ENCODE measurements around the gene IFIT3.
"Not testable (repeated sequence)": the region's sequence is repeated elsewhere in the genome, so short reads cannot be mapped to it uniquely, and the experiment has no call there.

The IFIT3 gene

GRCh38 chr10:89304446-89304845 lies 23.4 kb upstream of the IFIT3 start:
- no peak for DNase-seq

DNA sequence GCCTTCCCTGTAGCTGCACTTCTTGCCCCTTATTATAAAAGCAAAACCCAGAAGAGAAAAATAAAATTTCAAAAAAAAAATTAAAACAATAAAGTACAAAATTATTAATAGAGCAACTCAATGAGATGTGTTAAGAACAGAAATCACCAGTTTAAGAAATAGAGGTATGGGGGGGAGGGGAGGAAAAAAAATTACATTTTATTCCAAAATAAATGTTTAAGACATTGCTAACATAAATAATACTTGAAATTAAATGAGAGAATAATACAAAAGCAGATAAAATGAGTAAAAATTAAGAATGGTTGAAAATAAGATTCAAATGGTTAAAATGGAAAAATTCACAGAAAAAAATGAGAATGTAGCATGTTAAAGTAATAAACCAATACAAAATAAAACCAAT lies 22.9 kb upstream of the IFIT3 start:
- no peak for DNase-seq

DNA sequence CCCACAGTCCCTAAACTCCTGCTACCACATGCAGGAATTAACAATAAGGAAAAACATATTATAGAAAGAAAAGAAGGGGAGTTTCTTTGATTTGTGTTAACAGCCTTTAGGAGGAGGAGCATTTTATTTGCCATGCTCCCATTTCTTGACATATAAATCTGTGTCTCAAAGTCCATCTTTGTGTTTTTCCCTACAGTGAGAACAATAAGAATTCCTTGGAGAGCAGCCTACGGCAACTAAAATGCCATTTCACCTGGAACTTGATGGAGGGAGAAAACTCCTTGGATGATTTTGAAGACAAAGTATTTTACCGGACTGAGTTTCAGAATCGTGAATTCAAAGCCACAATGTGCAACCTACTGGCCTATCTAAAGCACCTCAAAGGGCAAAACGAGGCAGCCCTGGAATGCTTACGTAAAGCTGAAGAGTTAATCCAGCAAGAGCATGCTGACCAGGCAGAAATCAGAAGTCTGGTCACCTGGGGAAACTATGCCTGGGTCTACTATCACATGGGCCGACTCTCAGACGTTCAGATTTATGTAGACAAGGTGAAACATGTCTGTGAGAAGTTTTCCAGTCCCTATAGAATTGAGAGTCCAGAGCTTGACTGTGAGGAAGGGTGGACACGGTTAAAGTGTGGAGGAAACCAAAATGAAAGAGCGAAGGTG lies 21.9 kb upstream of the IFIT3 start:
- no peak for DNase-seq

- DNase-seq: no peak
These were observed 21.1 kb upstream of the IFIT3 start for GRCh38 chr10:89306434-89307268.

DNA sequence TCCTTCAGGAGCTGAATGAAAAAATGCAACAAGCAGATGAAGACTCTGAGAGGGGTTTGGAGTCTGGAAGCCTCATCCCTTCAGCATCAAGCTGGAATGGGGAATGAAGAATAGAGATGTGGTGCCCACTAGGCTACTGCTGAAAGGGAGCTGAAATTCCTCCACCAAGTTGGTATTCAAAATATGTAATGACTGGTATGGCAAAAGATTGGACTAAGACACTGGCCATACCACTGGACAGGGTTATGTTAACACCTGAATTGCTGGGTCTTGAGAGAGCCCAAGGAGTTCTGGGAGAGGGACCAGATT lies 20.6 kb upstream of the IFIT3 start:
- DNase-seq: no peak

DNA sequence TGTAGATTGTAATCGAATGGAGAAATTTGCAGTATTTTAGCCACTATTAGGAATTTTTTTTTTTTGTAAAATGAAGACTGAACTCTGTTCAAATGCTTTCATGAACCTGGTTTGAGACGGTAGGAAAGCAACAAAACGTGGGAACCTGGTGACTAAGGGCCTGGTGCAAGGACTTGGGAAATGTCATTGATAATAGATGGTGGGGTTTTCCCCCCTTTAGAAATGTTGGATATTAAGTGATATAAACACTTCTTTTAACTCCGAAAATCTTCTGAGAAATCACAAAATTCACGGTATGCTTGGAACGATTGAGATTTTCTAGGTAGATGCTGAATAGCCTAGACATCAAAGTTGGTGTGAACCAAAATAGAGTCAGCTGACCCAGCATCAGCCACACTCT lies 19.5 kb upstream of the IFIT3 start:
- DNase-seq: no peak

DNA sequence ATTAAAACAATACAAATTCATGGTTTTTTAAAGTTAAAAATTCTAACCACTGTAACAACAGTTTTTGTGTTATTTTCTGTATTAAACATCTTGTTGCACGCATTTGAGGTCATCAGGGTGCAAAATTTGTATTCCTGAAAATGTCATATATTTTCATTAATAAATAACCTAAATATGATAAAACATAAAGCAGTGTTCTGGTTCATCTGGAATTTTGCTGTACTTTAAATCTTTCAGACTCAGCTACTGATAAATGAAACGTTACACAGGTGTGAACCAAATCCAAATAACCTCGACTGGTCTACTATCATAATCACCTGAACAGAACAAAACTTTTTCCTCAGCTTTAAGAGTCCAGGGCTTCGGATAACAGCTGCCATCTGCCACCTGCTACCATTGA lies 19.1 kb upstream of the IFIT3 start:
- DNase-seq: no peak

DNA sequence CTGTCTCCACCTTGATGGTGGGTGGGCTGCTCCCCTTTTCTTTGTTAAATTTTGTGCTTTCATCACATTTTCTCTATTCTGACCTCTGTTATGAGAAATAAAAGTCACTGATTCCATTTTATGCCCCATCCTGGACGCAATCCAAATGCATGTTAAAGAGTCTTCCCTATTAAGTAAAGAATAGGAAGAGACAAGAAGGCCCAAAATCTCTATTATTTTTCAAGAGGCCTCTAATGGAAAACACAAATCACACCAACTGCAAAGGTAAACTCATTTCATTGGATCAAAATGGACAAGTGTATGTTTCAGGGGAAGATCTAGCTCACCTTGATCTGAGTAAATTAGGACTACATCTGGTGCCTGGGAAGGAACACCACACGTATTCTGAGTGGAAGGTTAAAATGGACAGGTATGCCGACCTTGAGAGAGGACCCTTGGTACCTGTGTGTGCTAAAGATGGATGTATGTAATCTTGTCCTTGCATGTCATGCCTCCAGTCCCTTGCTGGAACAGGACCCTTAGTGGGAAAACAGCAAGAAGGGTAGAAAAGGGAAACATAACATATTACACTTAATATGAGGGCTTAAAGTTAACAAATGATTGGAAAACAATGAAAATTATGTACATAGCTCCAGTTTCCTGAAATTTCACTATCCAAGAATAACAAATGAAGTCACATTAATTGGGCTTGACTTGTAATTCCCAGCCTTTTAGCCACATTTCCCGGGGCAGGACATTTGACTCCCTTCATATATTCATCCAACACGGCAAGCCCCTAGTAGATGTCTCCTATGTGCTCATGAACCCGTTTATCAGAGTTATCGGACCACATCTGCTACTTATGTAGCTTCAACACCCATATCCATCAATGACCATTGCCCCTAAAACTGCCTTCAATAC lies 18.4 kb upstream of the IFIT3 start:
- DNase-seq: no peak

DNA sequence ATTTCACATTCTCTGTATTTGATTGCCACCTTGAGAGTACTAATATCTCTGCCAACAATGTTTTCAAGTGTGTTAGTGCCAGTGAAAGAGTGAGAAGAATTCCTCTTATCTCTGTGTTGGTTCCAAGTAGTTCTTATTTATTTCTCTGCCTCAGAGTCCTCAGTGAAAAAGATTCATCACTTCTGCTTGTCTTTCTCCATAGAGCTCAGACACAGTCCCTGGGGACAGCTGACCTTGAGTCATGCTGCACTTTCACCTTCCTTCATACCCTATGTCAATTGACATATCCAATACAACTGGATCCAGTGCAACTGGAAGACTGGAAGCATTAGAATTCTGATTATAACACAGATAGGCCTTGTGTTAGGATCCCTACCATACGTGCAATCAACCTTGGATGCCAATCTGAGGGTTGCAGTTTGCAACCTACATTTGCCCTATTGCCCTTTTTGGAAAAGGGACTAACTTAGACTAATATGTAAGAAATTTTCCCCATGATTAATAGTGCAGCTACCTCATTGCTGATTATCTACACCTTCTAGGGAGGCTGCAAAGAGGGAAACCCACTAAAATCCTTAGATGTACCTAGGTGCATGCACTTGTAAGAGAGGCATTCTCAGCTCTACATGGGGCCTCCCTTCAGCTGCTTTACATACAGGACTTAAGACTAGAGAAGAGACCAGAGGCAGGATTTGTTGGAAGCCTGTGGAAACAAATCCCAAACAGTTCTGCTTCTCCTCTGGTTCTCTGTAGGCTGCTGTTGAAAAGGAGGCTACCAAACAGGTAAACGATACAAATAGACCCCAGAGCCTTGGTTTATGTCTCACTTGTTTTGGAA lies 17.5 kb upstream of the IFIT3 start:
- DNase-seq: no peak

DNA sequence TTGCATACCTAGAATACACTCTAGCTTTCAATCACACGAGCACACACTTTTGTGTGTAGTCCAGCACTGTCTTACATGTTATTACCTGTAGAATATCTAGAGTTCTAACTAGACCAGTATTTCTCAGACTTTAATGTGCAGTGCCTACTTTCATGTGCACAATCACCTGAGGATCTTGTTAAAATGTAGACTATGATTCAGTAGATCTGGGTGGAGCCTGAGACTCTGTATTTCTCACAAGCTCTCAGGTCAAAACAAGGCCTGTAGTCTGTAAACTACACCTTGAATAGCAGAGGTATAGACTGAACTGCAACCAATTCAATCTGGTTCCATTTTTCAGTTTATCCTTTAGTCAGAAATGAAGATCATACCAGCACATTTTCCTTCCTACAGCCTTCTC lies 14.8 kb upstream of the IFIT3 start:
- no peak for DNase-seq

DNA sequence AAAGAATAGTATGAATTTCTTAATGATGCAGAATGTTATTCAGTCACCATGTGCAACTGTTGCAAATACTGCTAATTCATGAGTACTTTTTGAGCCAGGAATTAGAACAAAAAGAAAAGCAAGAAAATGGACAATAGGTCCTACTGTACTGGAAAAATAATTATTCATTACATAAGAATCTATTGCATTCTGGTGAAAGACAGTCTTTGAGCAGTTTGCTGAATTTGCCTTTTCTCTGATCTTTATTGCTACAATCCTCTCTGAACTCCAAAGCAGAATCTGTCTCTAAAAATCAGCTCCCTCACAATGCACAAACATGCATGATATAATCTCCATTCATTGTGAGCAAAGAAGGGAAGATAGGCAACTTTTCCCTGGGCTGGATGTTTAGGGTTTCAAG lies 13.1 kb upstream of the IFIT3 start:
- DNase-seq: no peak

GRCh38 chr10:89318047-89318446 lies 9.8 kb upstream of the IFIT3 start:
- not testable (repeated sequence) for DNase-seq

- DNase-seq: not testable (repeated sequence)
These were observed 2.7 kb upstream of the IFIT3 start for GRCh38 chr10:89325081-89325480.

- not testable (repeated sequence) for DNase-seq
These were observed 1.9 kb upstream of the IFIT3 start for GRCh38 chr10:89325856-89326255.

GRCh38 chr10:89329151-89329550 lies 1.4 kb downstream of the IFIT3 start:
- DNase-seq: no peak

GRCh38 chr10:89330014-89330413 lies 2.2 kb downstream of the IFIT3 start:
- DNase-seq: not testable (repeated sequence)

DNA sequence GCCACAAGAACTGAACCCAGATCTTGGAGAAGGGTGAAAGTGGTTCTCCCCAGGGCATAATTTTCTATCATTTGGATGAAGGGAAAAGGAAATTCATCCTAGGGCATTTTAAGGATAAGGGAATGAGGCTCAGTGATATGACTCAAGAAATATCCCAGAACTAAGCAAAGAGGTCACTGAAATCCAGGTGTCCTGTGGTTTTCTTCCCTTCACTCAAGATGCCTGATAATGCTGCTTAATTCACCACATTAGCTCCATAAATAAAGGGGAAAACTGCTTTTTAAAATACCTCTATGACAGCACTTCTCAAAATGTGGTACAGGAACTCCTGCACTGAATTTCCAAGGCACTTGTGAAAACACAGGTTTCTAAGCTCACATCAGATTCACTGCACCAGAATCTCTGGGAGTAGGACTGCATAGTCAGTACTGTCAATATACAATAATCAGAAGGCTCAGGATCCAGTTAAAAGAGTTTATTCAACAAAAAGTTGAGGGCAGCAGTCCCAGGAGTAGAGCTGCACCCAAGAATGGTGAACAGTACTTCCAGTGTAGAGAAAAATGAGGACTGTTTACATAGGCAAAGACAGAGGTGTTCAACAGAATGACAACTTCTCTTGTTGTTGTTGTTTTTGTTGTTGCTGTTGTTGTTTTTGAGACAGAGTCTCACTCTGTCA lies 2.9 kb downstream of the IFIT3 start:
- no peak for DNase-seq

- DNase-seq: not testable (repeated sequence)
These were observed 3.8 kb downstream of the IFIT3 start for GRCh38 chr10:89331487-89332122.

GRCh38 chr10:89332123-89332633 lies 4.4 kb downstream of the IFIT3 start:
- DNase-seq: no peak

DNA sequence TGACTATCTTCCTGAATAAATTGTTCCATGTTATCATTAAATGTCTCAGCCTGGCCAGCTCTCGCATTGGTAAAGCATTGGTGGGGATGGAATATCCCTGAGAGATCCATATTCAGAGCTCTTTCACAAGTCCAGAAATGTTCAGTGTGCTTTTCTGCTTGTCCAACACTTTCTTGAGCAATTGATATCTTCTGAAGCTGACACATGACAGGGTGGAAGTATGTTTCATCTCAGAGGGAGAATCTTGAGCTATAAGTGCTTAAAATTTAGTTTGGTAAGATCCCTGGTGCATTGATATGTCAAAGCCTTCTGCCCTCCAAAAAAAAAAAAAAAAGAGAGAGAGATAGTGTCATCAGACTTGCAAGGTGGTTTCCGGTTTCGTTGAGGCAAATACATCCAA lies 7.4 kb downstream of the IFIT3 start:
- no peak for DNase-seq

DNA sequence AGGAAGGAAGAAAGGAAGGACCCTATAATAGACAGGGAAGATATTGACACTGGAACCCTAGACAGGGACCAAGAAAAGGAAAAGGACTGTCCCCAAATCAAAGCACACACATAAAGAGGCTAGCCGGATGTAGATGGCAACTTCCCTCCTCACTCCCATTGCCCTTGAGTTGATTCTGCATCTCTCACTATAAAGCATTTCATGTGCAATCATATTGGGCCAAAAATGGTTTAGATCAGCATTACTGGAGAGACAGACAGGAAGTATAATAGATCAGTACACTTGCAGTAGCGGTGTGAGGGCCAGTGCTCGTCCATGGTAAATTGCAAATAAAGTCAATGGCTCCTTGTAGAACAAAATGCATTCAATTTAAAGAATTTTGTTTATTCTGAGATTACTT lies 8.4 kb downstream of the IFIT3 start:
- no peak for DNase-seq

Measured in NCI-H524 treated with DMSO at 0.1 percent for 48 hours (cell line).